RWPE2 (cell line): Measurements from ENCODE around the gene ARHGEF7.

ENCODE experiments used
- ATAC-seq: fragments of 200-7000 bp; cut with Tn5 transposase; 3 replicates; pipeline ENCODE4 v1.9.1; 2021; ENCODE audit warnings: low read depth
- DNase-seq: peaks from one replicate; pipeline ENCODE4 v3.0.0-alpha.2; 2020; ENCODE audit warnings: low spot score
- H3K27ac ChIP-seq: fragments of 450-650 bp; 2 replicates; pipeline ENCODE4 v1.5.1; 2017; ENCODE audit warnings: mild to moderate bottlenecking; ENCODE audit not compliant: poor library complexity, severe bottlenecking
- H3K27me3 ChIP-seq: fragments of 250-450 bp; sonication (Bioruptor Pico); 2 replicates; pipeline ENCODE4 v1.5.1; 2021; ENCODE audit warnings: mild to moderate bottlenecking, moderate library complexity; ENCODE audit not compliant: insufficient read depth, poor library complexity, severe bottlenecking
- H3K36me3 ChIP-seq: fragments of 250-450 bp; sonication (Bioruptor Pico); 2 replicates; pipeline ENCODE4 v1.5.1; 2020; ENCODE audit warnings: low read depth, mild to moderate bottlenecking, moderate library complexity
- H3K4me1 ChIP-seq: fragments of 250-450 bp; sonication (Bioruptor Pico); 2 replicates; pipeline ENCODE4 v1.5.1; 2021; ENCODE audit warnings: mild to moderate bottlenecking, moderate library complexity; ENCODE audit not compliant: insufficient read depth, poor library complexity, severe bottlenecking
- H3K4me3 ChIP-seq: fragments of 250-450 bp; sonication (Bioruptor Pico); 2 replicates; pipeline ENCODE4 v1.5.1; 2021; ENCODE audit warnings: mild to moderate bottlenecking, moderate library complexity; ENCODE audit not compliant: severe bottlenecking
- H3K9me3 ChIP-seq: fragments of 250-450 bp; sonication (Bioruptor Pico); 2 replicates; pipeline ENCODE4 v1.5.1; 2021; ENCODE audit warnings: mild to moderate bottlenecking, moderate library complexity; ENCODE audit not compliant: severe bottlenecking
- TF ChIP-seq, protein P1 (sequence below): fragments of 450-650 bp; IDR thresholded peaks from one replicate; pipeline ENCODE4 v1.5.1; 2017; ENCODE audit warnings: mild to moderate bottlenecking, moderate library complexity; ENCODE audit not compliant: poor library complexity, severe bottlenecking

ARHGEF7 gene

DNA sequence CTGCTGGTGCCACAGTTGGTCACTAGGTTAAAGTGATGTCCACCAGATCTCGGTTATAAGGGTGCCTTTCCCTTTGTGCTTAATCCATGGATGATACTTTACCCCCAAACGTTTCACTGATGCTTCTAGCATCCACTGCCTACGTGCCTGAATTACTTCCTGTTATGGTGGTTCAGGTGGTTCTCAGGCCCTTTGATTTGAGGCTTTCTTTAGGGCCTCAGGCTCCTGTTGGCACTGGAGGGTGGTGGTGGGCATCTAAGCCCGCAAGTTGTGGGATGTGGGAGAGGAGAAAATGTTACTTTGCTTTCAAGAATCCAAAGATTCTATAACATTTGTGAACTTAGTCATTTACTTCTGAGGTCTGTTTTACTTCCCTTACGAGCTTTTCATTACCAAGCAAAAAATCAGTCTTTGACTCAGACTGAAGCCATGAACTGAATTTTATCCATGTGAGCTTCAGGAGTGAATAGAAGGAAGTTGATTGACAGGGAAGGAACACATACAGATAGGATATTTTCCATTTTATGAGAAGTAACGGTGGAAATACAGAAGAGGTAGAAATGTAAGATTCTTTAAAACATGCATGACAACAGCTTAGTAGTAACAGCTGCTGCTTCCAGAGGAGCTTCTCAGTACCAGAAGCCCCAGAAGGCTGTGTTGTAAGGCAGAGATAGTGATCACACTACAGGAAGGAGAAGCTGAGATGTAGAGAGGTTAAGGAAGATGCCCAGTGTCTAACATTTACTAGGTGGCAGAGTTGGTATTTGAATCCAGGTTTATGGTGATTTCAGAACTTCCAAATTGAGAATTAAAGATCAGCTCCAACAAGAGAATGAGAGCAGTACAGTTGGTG, 65.0 kb downstream of the ARHGEF7 start:
- Histone ChIP-seq H3K4me1 (peaks cover 8% of the 10 kb centered on the region), H3K9me3 (no peaks in the 10 kb centered on the region), H3K27me3 (no peaks in the 10 kb centered on the region), H3K36me3 (peaks cover 13% of the 10 kb centered on the region; the same call in 1 of the 2 replicates), H3K27ac (no peak overlapping the region), H3K4me3 (no peak overlapping the region)
- TF ChIP-seq, protein P1, sequence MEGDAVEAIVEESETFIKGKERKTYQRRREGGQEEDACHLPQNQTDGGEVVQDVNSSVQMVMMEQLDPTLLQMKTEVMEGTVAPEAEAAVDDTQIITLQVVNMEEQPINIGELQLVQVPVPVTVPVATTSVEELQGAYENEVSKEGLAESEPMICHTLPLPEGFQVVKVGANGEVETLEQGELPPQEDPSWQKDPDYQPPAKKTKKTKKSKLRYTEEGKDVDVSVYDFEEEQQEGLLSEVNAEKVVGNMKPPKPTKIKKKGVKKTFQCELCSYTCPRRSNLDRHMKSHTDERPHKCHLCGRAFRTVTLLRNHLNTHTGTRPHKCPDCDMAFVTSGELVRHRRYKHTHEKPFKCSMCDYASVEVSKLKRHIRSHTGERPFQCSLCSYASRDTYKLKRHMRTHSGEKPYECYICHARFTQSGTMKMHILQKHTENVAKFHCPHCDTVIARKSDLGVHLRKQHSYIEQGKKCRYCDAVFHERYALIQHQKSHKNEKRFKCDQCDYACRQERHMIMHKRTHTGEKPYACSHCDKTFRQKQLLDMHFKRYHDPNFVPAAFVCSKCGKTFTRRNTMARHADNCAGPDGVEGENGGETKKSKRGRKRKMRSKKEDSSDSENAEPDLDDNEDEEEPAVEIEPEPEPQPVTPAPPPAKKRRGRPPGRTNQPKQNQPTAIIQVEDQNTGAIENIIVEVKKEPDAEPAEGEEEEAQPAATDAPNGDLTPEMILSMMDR = no peak
- DNase-seq (no peak), ATAC-seq (no peak)

DNA sequence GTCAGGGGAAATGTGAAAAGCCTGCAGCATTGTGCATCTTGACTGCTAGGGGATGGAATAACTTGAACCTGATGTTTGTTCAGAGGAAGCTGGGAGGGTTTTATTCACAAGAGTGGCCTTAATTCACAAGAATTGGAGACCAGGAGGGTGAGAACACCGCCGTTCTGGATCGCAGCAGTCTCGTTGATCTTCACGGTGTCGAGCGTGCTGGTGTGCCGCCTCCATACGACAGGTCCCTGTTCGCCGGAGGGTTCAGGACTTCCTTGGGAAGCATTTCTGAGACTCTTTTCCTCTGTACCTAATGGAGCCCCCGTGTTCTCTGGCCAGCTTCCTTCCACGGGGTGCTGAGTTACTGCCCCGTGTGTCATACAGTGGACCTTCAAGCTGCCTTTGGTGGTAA, 66.9 kb downstream of the ARHGEF7 start:
- H3K36me3 ChIP-seq = peaks cover 10% of the 10 kb centered on the region; the same call in 1 of the 2 replicates
- peaks cover 3% of the 10 kb centered on the region for H3K4me1 ChIP-seq
- DNase-seq (no peak), ATAC-seq (no peak)
- H3K9me3 ChIP-seq = no peaks in the 10 kb centered on the region
- H3K4me3 ChIP-seq = no peak overlapping the region
- H3K27ac ChIP-seq = no peak overlapping the region
- TF ChIP-seq, protein P1 = no peak
- no peaks in the 10 kb centered on the region for H3K27me3 ChIP-seq

DNA sequence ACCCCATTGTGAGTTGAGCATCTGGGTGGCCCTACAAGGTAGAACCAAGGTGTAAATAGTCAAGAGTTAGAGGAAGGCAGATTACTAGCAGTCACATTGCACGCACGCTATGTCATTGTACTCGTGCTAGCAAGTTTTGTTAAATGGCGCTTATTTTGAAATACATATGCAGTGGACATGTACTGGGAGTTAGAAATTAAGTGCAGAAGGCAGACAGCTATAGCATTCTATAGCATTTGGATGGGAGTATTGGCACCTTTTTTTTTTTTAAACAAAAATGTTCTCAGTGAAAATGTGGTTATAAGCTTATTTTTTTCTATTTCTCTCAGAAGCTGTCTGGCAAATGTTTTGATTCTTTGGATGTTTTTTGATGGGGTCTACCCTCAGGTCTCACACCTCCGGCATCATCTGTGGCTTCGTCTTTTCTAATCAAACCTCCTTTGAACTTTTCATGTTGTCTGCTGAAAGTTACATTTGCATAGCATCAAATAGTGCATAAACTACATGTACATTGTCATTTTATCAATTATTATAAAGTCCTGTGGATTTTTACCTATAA, 68.1 kb downstream of the ARHGEF7 start:
- Histone ChIP-seq H3K27ac (no peak overlapping the region), H3K4me3 (no peak overlapping the region), H3K27me3 (no peaks in the 10 kb centered on the region), H3K9me3 (no peaks in the 10 kb centered on the region), H3K36me3 (peaks cover under 1% of the 10 kb centered on the region; the same call in 1 of the 2 replicates), H3K4me1 (peaks cover 8% of the 10 kb centered on the region)
- DNase-seq (no peak), ATAC-seq (no peak)
- TF ChIP-seq, protein P1 = no peak

DNA sequence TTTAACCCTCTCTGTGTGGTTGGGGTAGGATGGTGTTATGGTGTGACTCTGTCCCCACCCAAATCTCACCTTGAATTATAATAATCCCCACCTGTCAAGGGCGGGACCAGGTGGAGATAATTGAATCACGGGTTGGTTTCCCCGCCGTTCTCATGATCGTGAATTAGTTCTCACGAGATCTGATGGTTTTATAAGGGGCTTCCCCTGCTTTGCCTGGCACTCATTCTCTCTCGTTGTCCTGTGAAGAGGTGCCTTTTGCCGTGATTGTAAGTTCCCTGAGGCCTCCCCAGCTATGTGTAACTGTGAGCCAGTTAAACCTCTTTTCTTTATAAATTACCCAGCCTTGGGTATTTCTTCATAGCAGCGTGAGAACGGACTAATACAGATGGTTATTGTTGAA, 68.8 kb downstream of the ARHGEF7 start:
- Histone ChIP-seq H3K36me3 (0 out of 2 replicates have a peak, but pooled peaks cover 2% of the 10 kb centered on the region), H3K4me3 (no peak overlapping the region), H3K27ac (no peak overlapping the region), H3K27me3 (no peaks in the 10 kb centered on the region), H3K9me3 (no peaks in the 10 kb centered on the region), H3K4me1 (peaks cover 11% of the 10 kb centered on the region)
- ATAC-seq = no peak
- no peak for DNase-seq
- TF ChIP-seq, protein P1 = no peak
